RPMI8226 (cell line): ENCODE results near the gene LHPP.
"Not testable (repeated sequence)": the region's sequence is repeated elsewhere in the genome, so short reads cannot be mapped to it uniquely, and the experiment has no call there.

ENCODE experiments used
- DNase-seq: peaks from one replicate; pipeline ENCODE4 v3.0.0-alpha.2; 2015

LHPP gene, protein sequence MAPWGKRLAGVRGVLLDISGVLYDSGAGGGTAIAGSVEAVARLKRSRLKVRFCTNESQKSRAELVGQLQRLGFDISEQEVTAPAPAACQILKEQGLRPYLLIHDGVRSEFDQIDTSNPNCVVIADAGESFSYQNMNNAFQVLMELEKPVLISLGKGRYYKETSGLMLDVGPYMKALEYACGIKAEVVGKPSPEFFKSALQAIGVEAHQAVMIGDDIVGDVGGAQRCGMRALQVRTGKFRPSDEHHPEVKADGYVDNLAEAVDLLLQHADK

GRCh38 chr10:124461642-124462347 lies at the start of gene LHPP:
LHPP (plus strand) TSS chr10:124461823; CDS start chr10:124461863, 40 bp downstream.
- DNase-seq: peak; percentile 85

DNA sequence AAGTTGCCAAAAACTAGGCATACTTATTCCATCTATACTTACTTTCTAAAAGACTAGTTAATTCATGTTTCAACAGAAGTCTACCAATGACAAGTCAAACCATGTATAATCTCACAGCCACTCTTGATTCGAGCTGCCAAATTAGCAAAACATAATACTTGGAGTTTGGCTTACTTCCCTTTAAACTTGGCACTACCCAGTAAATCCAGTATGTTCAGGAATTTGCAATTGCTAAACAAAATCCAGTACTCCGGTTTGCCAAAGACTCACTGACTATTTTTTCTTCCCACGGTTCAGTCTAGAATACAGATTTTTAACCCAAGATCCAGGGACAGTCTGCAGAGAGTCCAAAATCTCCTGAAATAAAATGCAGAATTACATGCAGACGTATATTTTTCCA lies 47.5 kb upstream of the LHPP start:
- DNase-seq: no peak

GRCh38 chr10:124415210-124415609 lies 46.4 kb upstream of the LHPP start:
- DNase-seq: no peak

DNA sequence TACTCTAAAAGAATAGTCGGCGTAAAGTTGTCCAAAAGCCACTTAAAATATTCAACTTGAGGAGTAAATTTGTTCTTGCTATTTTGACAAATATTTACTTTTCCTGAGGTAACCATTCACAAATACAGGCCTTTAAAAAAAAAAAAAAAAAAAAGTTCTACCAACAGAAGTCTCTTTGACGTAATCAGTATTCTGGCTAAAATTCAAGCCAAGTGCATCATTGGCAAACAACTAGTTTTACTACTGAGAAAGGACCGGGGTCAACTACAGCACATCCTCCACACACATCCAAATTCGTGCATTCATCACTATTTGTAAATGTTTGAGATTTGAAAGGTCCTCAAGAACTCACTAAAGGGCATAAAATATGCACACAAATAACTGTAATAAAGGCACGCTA lies 44.9 kb upstream of the LHPP start:
- no peak for DNase-seq

DNA sequence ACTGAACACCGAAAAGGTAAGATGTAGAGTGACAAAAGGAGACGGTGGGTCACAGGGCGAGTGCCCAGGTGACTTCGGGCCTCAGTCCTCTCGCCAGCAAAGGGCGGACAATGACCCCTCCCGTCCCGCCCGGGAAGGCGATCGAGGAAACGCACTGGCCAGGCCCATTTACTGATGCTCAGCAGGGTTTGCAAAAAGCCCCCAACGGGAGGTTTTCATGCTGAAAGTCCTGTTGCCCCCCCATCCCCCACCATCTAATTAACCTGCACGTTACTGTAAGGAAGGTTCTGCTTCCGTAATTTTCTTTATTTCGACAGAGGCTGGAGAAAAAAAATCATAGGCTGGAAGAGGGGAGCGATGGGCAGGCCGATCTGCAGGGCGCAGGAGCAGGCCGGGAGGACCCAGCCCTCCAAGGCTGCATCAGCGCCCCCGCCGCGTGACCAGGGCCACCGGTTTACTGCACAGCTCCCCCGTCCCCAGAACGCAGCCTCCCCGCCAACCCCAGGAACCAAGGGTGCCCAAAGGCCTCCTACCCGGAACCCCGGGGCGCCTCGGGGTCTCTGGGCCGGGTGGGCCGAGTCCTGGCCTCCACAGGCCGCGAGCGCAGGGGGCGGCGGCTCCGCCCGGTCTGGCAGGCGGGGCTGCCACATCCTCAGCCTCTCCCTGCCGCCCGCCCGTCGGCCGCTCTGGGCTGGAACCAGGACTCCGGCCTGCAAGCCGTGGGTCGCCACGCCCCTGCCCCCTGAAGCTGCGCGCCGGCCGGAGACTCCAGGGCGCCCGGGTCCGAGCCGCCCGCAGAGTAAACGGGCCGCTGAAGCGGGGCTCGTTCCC lies 43.5 kb upstream of the LHPP start:
- peak; percentile 42 for DNase-seq

- DNase-seq: peak; percentile 96
These were observed 42.7 kb upstream of the LHPP start, which contains the start of gene OAT for GRCh38 chr10:124418726-124419501. OAT (minus strand) TSS chr10:124418923; CDS start chr10:124412171, 6,752 bp downstream.

GRCh38 chr10:124419635-124420034 lies 42.0 kb upstream of the LHPP start:
- no peak for DNase-seq

DNA sequence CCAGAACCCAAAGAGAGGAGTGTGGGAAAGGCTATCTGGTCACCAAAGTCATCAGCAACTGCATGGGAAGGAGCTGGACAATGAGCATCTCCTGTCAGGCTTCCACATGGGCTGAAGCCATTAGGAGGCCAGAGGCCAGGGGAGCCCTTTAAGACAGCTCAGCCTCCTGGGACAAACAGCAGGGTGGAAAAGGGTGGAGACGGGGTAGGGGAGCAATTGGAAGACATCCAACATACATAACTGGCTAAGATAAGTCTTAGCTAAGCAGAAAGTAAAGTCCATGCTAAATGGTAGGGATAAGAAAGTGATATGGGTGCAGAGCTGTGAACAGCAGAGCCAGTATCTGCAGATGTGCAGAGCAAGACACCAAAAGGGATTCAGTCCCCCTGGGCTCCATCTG lies 41.4 kb upstream of the LHPP start:
- no peak for DNase-seq

DNA sequence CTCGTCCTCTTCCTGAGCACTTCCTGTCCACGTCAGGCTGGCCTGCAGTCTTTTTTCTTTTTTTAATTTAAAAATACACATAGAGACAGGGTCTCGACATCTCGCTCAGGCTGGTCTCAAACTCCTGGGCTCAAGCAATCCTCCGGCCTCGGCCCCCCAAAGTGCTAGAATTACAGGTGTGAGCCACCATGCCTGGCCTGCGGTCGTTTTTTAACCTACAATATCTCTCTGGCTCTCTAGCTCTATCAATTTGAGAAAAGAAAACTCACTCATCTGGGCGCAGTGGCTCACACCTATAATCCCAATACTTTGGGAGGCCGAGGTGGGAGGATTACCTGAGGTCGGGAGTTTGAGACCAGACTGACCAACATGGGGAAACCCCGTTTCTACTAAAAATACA lies 38.9 kb upstream of the LHPP start:
- no peak for DNase-seq

- DNase-seq: no peak
These were observed 37.8 kb upstream of the LHPP start for GRCh38 chr10:124423813-124424212.

DNA sequence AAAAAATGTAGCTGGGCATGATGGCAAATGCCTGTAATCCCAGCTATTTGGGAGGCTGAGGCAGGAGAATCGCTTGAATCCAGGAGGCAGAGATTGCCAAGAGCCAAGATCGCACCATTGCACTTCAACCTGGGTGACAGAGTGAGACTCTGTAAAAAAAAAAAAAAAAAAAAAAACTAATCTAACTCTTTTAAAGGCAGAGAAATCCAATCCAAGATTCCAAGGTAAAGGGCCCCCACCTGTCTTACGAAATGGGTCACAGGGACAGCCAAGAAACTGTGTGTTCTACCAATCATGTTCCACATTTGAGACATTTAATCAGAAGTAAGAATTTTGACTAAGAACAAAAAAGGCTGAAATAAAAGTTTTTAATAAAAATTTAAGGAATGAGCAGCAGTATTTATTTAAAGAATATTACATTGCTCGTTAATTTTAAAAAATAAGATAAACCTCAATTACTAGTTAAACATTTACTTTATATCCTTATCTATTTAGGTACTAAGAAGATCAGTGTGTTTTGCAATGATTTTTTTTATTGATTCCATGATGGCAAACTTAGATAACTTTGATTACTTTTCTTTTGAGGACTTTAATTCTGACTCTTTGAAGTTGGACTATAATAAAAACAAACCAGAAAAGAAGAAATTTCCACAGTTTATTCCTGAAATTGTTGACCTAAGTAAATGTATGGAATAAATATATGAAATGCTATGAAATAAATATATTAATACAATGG lies 36.2 kb upstream of the LHPP start:
- no peak for DNase-seq

DNA sequence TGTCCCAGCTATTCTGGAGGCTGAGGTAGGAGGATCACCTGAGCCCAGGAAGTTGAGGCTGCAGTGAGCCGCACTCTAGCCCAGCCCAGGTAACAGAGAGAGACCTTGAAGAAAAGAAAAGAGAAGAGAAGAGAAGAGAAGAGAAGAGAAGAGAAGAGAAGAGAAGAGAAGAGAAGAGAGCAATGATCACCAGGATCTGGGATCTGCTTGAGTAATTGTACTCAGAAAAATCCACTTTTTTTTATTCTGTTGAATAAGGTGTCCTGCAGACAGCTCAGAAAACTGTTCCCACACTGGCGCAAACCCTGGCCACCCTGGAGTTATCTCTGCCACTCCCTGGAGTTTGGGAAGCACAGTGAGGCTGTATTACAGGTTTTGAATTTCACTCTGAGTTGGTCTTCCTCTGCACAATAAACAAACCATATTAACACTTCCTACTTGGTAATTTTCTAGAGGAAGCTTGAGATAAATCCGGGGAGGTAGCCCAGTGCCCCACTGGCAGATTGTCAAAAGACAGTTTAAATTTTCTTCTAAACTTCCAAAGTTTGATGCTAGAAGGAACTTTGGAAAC lies 33.3 kb upstream of the LHPP start:
- DNase-seq: no peak

DNA sequence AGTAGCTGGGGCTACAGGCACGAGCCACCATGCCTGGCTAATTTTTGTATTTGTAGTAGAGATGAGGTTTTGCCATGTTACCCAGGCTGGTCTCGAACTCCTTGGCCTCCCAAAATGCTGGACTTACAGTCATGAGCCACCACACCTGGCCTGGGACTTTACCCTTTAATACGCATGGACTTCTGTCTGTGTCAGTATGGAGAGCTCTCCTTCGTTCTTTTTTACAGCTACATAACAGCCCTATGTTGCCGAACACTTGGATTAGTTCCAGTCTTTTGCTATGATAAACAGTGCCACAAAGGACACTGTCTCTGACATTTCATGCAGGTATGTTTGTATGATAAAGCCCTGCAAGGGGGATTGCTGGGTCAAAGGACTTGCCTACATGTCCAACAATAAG lies 32.0 kb upstream of the LHPP start:
- DNase-seq: no peak

GRCh38 chr10:124430077-124430476 lies 31.5 kb upstream of the LHPP start:
- DNase-seq: no peak

- DNase-seq: no peak
These were observed 28.2 kb upstream of the LHPP start for GRCh38 chr10:124433461-124433860.

DNA sequence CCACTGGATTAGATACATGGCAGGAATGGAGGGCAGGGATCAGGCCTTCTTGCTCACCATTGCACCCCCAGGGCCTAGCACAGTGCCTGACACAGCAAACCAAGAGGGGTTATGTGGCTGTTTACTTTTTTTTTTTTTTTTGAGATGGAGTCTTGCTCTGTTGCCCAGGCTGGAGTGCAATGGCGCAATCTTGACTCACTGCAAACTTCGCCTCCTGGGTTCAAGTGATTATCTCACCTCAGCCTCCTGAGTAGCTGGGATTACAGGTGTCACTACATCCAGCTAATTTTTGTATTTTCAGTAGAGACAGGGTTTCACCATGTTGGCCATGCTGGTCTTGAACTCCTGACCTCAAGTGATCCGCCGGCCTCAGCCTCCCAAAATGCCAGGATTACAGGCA lies 25.9 kb upstream of the LHPP start:
- not testable (repeated sequence) for DNase-seq

- peak; percentile 48 for DNase-seq
These were observed 25.4 kb upstream of the LHPP start for GRCh38 chr10:124436191-124436638.

DNA sequence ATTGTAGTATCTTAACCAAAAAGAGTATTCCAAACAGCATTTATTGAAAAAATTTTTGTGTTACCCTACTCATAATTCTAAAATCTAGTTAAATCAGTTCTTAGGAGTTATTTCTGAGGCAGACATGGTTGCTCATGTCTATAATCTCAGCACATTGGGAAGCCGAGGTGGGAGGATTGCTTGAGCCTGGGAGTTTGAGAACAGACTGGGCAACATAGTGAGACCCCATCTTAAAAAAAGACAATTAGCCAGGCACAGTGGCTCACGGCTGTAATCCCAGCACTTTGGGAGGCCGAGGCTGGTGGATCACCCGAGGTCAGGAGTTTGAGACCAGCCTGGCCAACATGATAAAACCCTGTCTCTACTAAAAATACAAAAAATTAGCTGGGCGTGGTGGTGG lies 19.9 kb upstream of the LHPP start:
- DNase-seq: not testable (repeated sequence)

- no peak for DNase-seq
These were observed 14.5 kb upstream of the LHPP start for GRCh38 chr10:124446830-124447750.

GRCh38 chr10:124447751-124448466 lies 13.7 kb upstream of the LHPP start:
- DNase-seq: no peak
